Loucy (cell line): Measurements from ENCODE around the gene ADAMTS5.

Source experiments
- EZH2phosphoT487 ChIP-seq: fragments of 200-600 bp; IDR thresholded peaks from 2 replicates; pipeline ENCODE4 v1.6.1; 2018; ENCODE audit warnings: antibody characterized with exemption, mild to moderate bottlenecking, moderate library complexity, borderline replicate concordance
- TF ChIP-seq, protein P1 (sequence below): fragments of 200-600 bp; sonication (generic); conservative IDR thresholded peaks from 2 replicates; pipeline ENCODE4 v1.5.1; 2014; ENCODE audit warnings: mild to moderate bottlenecking, antibody characterized with exemption, low read length

DNA sequence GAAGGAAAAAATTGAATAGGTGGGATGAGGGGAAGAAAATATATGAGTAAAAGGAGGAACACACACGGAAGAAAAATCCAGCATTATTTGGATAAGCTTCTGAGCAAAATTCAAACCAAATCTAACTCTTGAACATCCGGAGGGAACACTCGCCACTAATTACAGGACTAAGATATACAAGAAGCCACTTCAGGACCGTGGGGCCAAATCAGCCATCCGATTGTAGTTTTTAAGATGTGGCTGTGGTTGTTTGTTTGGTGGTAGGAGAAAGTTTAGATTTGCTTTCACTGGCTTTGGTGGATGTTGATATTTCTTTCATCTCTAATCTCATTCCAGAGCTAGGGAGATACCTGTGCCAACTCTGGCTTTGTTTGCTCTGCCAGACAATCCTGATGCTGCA, 78.0 kb downstream of the ADAMTS5 start:
- TF ChIP-seq, protein P1, sequence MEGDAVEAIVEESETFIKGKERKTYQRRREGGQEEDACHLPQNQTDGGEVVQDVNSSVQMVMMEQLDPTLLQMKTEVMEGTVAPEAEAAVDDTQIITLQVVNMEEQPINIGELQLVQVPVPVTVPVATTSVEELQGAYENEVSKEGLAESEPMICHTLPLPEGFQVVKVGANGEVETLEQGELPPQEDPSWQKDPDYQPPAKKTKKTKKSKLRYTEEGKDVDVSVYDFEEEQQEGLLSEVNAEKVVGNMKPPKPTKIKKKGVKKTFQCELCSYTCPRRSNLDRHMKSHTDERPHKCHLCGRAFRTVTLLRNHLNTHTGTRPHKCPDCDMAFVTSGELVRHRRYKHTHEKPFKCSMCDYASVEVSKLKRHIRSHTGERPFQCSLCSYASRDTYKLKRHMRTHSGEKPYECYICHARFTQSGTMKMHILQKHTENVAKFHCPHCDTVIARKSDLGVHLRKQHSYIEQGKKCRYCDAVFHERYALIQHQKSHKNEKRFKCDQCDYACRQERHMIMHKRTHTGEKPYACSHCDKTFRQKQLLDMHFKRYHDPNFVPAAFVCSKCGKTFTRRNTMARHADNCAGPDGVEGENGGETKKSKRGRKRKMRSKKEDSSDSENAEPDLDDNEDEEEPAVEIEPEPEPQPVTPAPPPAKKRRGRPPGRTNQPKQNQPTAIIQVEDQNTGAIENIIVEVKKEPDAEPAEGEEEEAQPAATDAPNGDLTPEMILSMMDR = no peak
- no peak for TF ChIP-seq EZH2phosphoT487
